KBM-7 (cell line): ENCODE results near the gene ANKRD24.
"Not testable (repeated sequence)": the region's sequence is repeated elsewhere in the genome, so short reads cannot be mapped to it uniquely, and the experiment has no call there.

Experiments used
- DNase-seq: peaks from one replicate; pipeline ENCODE4 v3.0.0-alpha.2; 2015
- in situ Hi-C: fragments of 300-500 bp; cut with MboI; formaldehyde crosslinking; loops from 2 replicates; pipeline ENCODE4 v1.14.3; 2020; ENCODE audit warnings: low sequenced_read_pairs, low pct_unique_long_range_greater_than_20kb, mixed read lengths

ANKRD24 gene

DNA sequence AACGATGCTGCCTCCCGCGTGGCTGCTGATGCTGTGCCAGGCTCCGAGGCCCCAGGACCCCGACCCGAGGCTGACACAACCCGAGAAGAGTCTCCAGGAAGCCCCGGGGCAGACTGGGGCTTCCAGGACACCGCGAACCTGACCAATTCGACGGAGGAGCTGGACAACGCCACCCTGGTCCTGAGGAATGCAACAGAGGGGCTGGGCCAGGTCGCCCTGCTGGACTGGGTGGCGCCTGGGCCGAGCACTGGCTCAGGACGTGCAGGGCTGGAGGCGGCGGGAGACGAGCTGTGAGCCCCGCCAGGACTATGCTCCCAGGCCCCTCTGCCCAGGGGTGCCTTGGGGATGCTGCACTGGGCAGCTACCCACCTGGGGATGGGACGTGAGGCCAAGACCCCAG is 10.8 kb upstream of the ANKRD24 start:
- no peak for DNase-seq
- in situ Hi-C loops = no loop called here

DNA sequence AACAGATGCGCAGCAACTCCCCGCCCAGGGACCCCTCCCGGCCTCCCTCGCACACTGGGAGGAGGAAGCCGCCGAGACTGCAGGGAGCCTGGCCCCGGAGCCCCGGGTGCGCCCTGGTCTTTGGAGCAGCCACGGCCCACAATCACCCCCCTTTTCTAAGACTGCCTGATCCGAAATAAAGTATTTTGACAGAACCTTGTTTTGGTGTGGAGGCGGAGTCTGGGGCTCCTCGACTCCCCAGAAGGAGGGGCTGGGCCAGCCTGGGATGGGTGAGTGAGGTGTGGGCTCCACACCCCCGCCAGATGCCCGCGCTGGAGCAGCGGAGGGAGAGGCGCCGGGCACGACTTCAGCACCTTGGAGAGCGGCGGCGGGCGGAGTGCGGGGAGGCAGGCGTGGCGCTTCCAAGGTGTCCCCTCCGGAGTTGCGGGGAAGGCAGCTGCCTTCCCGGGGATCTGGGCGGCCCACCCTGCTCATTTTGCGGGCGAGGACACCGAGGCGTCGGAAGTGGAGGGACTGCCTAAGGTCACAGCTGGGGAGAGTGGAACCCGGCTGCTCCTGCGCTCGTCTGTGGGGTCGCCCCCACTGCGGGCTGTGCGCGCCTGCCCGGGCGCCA is 9.5 kb upstream of the ANKRD24 start:
- in situ Hi-C loops = no loop called here
- DNase-seq = peak; percentile 64

DNA sequence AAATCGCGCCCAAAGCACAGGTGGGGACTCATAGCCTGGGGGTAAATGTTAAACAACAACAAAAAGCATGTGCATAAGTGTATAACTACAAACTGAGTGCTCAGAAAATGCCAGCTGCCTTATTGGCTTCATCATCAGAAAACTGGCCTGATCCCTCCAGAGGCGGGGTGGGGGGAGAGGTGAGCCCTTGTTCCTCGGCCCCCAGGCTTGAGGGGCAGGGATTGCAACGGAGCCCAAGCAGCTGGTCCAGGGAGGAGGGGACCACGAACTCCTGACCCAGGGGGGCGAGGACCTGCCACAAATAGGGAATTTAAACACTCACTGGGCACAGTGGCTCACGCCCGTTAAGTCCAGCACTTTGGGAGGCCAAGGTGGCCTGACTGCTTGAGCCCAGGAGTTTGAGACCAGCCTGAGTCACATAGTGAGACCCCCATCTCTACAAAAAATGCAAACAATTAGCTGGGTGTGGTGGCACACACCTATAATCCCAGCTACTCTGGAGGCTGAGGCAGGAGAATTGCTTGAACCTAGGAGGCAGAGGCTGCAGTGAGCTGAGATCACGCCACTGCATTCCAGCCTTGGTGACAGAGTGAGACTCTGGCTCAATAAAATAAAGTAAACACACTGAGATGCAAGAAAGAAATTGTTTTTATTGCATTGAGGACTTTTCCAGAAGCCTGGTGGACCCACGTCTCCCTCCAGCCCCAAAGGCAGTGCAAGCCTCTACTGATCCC is 8.8 kb upstream of the ANKRD24 start:
- no peak for DNase-seq
- in situ Hi-C loops = no loop called here

DNA sequence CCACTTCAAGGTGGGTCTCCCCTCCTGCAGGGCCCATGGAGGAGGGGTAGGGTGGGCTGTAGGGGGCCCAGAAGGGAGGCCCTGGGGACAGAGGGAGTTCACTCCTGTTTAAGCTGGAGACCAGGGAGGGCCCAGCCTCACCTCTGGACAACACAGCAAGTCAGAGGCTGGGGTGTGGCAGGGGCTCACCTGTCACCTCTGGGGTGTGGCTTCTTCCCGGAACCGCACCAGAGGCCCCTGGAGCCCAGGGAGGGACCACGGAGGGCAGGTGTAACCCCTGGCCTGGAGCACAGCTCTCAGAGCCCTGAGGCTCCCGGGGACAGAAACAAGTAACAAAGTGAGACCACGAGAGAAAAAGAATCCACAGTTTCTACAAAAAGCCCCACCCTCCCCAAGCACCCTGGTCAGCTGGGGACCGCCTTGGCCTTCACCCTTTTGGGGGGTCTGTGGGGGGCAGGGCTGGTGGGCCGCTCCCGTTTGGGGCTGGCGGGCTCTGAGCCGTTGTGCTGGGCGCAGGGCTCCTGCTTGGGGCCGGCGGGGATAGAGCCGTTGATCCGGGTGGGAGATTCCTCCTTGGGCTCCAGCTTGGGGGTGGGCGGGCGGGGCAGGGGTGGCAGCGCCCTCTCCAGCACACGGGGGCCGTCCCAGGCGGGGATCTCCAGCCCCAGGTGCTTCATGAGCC is 8.1 kb upstream of the ANKRD24 start:
- no peak for DNase-seq
- in situ Hi-C loops = no loop called here

- no peak for DNase-seq
- in situ Hi-C loops = no loop called here
These were observed 7.4 kb upstream of the ANKRD24 start for GRCh38 chr19:4174895-4175668.

- in situ Hi-C loops = no loop called here
- DNase-seq = no peak
These were observed 6.9 kb upstream of the ANKRD24 start for GRCh38 chr19:4175669-4175931.

DNA sequence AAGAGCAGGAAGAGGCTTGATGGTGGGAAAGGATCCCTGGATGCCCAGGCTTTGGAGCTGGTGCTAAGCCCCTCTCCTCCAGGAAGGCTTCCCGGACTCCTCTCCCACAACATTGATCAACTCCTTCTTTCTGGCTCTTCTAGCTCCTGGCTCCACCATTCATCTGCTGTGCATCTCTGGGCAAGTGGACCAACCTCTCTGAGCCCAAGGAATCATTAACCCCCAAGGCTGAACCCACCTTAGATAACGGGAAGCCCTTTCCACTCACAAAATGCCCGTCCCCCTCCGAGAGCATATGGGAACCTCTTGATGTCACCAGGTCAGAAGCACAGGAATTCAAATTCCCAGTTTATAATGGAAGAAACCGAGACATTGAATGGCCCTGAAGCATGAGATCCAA is 5.3 kb upstream of the ANKRD24 start:
- in situ Hi-C loops = no loop called here
- no peak for DNase-seq

- DNase-seq = no peak
- in situ Hi-C loops = no loop called here
These were observed 3.5 kb upstream of the ANKRD24 start for GRCh38 chr19:4178990-4179389.

- DNase-seq = no peak
- in situ Hi-C loops = no loop called here
These were observed 1.4 kb upstream of the ANKRD24 start for GRCh38 chr19:4181053-4181508.

GRCh38 chr19:4183967-4184717 is 1.7 kb downstream of the ANKRD24 start:
- in situ Hi-C loops = no loop called here
- DNase-seq = no peak

- no peak for DNase-seq
- in situ Hi-C loops = no loop called here
These were observed 2.3 kb downstream of the ANKRD24 start for GRCh38 chr19:4184718-4185352.

GRCh38 chr19:4185413-4186086 is 3.1 kb downstream of the ANKRD24 start:
- no peak for DNase-seq
- in situ Hi-C loops = no loop called here

DNA sequence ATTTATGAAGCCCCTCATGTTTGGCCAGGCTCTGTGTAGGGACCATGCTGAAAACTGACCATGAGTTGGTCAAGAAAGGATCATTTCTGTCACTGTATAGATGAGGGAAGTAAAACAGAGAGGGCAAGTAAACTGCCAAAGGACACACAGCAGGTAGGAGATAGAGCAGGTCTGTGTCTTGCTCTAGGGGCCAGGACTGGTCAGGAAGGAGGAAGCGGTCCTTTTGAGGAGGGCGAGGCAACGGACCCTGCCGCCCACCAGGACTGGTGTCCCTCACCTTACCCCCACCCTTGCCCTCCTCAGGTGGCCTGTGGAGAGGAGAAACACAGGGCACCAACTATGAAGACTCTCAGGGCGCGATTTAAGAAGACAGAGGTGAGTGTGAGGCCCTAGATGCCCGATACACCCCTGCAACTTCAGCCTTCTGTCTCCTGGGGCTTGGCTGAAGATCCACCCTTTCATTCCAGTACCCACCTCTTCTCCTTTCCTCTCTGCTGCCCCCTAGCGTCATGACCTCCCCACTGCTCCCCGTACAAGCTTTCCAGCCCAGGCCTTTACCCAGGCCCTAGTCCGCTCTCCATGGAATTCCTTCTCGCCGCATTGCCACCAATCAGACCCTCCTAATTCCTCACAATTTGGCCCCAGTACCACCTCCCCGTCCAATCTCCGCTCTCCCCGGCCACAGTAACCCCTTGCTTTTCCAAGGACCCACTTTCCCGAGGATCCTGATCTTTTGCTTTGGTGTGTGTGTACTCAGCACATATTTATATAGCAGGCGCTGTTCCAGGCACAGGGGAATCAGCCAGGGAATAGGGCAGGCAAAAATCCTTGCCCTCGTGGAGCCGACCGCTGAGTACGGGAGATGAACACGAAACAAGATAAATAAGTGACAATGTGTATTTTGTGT is 3.9 kb downstream of the ANKRD24 start:
- in situ Hi-C loops = no loop called here
- DNase-seq = peak; percentile 87

- in situ Hi-C loops = no loop called here
- no peak for DNase-seq
These were observed 5.0 kb downstream of the ANKRD24 start for GRCh38 chr19:4187313-4188122.

- in situ Hi-C loops = no loop called here
- DNase-seq = no peak
These were observed 7.2 kb downstream of the ANKRD24 start for GRCh38 chr19:4189641-4190040.

- in situ Hi-C loops, DNase-seq: not testable (repeated sequence)
These were observed 10.0 kb downstream of the ANKRD24 start for GRCh38 chr19:4192537-4192936.

DNA sequence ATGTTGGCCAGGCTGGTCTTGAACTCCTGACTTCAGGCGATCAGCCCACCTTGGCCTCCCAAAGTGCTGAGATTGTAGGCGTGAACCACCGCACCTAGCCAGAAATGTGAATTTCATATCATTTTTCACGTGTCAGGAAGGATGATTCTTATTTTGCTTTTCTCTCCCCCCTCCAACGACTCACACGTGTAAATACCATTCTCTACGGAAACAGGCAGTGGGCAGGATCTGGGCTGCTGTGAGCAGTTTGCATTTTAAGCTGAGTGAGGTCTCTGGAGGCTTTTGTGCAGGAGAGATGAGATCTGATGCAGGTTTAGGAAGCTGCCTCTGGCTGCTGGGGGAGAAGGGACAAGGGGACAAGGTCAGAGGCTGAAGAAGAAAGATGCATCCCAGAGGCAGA is 11.9 kb downstream of the ANKRD24 start:
- in situ Hi-C loops = no loop called here
- no peak for DNase-seq
